Fibroblast of pulmonary artery (primary cell): ENCODE measurements around the gene WWOX.

Experiments
- DNase-seq: peaks from one replicate; pipeline ENCODE4 v3.0.0-alpha.2; 2010; ENCODE audit warnings: low read depth
- H3K4me3 ChIP-seq: replicated peaks from 2 replicates; pipeline ENCODE4 v1.5.1; 2011; ENCODE audit warnings: low read depth, mild to moderate bottlenecking, control low read depth, low read length, moderate library complexity
- CTCF ChIP-seq: IDR thresholded peaks from 2 replicates; pipeline ENCODE4 v1.5.1; 2011; ENCODE audit warnings: mild to moderate bottlenecking, control low read depth, low read length, inconsistent platforms; ENCODE audit errors: missing control alignments

WWOX gene

DNA sequence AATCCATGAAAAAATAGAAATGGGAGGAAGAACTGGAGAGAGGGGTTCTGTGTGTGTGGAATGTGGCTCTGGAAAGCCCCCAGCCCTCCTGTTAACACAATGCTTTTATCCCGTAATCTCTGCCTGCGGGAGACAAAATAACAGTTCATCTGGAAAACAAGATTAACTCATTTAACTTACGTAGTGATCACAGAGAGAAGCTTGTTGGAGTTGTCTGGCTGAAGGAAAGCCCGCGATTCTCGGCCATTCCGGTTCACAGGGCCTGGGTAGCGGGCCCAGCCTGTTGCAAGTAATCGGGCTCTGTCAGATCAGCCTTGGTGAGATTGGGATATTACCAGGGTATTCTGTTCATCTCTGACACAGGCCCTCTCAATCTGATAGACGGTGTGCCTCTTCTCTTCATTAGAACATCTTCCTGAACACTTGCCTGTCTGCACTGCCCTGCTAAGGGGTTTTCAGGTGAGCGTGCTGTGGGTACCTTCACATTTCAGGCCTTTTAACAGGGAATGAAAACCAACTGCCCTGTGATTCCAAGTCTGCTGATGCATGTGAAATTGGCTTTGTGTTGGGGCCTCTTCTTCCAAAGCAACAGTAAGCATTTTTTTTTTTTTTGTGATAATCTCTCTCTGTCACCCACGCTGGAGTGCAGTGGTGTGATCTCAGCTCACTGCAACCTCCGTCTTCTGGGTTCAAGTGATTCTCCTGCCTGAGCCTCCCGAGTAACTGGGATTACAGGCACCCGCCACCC is 609.9 kb downstream of the WWOX start:
- H3K4me3 ChIP-seq = no peak overlapping the region
- no peak for TF ChIP-seq CTCF

DNA sequence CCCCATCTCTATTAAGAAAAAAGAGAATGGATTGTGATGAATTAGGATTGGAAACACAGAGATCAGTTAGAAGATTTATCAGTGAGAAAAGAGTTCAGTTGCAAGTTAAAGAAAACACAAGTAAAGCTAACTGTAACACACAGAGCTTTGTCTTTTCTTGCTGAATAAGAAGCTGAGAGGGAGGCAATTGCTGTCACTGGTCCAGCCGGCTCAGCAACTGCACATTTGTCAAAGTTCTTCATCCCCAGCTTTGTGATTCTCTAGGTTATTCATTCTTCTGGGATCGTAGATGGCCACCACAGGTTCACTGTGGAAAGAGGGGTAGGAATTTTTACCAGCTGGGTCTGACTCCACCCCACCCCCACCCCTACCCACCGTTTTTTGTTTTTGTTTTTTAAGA is 615.7 kb downstream of the WWOX start:
- no peak overlapping the region for H3K4me3 ChIP-seq
- no peak for TF ChIP-seq CTCF
- DNase-seq = no peak

More for the DNA sequence above, 609.9 kb downstream of the WWOX start:
- DNase-seq = no peak

DNA sequence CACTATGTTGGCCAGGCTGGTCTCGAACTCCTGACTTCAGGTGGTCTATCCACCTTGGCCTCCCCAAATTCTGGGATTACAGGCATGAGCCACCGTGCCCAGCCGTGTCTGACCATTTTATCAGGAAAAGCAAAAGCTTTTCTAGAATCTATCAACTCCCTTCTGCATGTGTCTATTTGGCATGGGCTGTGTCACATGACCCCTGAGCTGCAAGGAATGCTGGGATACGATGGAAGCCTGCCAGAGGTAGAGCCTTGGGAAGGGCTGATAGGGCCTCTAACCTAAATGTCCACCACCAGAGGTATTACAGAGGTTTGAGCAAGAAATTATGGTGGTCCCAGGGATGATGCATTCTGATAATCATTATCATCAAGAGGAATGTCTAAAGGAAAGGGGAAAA is 616.2 kb downstream of the WWOX start:
- DNase-seq = no peak
- no peak for TF ChIP-seq CTCF
- H3K4me3 ChIP-seq = no peak overlapping the region

DNA sequence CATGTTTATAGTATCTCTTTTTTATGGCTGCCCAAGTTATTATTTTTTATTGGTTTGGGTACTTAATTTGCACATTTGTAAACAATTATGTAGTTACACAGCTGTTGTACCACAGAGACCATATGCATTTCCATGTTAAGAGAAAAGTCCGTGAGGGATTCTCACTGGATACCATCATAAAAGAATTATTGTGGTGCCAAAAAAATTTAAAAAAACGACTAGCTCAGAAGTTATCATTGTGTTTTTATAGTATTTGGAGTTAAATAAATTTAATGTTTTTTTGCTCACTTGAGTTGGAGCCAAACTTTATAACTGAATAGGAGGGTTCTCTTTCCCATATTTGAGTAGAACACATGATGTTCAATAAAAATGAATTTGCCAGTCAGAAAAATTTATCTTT is 618.7 kb downstream of the WWOX start:
- no peak overlapping the region for H3K4me3 ChIP-seq
- DNase-seq = no peak
- no peak for TF ChIP-seq CTCF

DNA sequence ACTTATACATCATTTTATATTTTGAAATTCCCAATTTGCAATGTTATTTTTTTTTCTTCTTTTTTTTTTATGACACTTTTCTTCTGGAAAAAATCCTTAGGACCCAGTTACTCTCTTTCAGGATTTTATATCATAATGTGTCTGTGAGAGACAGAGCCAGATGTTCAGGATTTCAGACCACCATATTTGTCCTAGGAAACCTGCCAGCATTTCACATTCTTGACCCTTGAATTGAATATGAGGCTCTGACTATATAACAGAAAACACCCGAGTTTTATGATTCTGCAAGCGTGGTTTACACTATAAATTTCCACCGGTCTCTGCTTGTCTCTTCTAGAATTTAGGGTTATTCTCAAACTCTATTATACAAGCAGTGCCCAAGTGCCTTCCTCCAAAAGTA is 621.0 kb downstream of the WWOX start:
- no peak overlapping the region for H3K4me3 ChIP-seq
- DNase-seq = no peak
- no peak for TF ChIP-seq CTCF

DNA sequence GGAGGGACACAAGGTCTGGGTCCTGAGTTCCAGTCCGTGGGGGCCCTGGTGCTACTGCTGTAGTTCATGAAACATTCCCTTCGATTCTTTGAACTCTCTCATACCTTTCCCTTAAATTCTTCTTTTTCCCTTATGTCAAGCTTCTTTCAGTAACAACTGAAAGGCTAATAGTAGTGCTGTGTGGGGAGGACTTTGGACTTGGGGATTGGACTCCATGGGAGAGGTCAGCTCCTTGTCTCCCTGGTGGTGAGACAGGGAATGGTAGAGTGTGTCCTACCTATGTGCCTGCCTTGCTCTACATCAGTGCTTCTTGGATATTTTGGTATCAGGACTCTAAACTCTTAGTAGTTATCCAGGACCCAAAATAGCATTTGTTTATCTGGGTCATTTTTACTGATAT is 628.1 kb downstream of the WWOX start:
- TF ChIP-seq CTCF = no peak
- no peak for DNase-seq

GRCh38 chr16:78729687-78730086 is 630.2 kb downstream of the WWOX start:
- DNase-seq = no peak
- no peak overlapping the region for H3K4me3 ChIP-seq
- no peak for TF ChIP-seq CTCF

More for the DNA sequence above, 628.1 kb downstream of the WWOX start:
- no peak overlapping the region for H3K4me3 ChIP-seq
